ENCODE results near the gene C20orf202.
"Not testable (repeated sequence)": the region's sequence is repeated elsewhere in the genome, so short reads cannot be mapped to it uniquely, and the experiment has no call there.

The C20orf202 gene

GRCh38 chr20:1212607-1213396, 9.5 kb downstream of the C20orf202 start:
- no peaks in the 10 kb centered on the region for H3K27me3 Mint-ChIP-seq
- no peak overlapping the region for H3K27ac Mint-ChIP-seq
- H3K4me3 Mint-ChIP-seq = no peak overlapping the region
- no peaks in the 10 kb centered on the region for H3K36me3 Mint-ChIP-seq
- H3K9me3 Mint-ChIP-seq = no peaks in the 10 kb centered on the region
- peaks cover 37% of the 10 kb centered on the region for H3K4me1 Mint-ChIP-seq

DNA sequence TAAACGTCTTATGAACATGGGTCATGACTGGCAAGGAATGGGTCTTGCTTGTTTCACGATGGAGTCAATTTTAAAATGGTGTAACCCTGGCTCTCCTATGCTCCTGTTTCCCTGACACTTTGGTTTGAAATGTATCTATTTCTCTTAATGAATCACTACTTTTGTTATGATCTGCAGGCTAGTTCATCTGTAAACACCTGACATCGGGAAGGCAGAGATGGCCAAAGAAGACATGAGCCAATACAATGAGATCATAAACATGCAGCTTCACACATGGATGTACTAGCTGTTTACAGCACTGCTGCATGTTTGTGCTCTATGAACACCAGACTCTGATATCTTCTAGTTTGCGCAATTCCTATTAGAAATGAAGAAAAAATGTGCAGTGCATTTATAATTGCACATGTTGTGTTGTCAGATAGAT, 11.6 kb downstream of the C20orf202 start:
- peak overlapping the region; percentile 84 for H3K27ac Mint-ChIP-seq
- H3K9me3 Mint-ChIP-seq = no peaks in the 10 kb centered on the region
- H3K27me3 Mint-ChIP-seq = no peaks in the 10 kb centered on the region
- no peak overlapping the region for H3K4me3 Mint-ChIP-seq
- peaks cover 41% of the 10 kb centered on the region for H3K4me1 Mint-ChIP-seq
- H3K36me3 Mint-ChIP-seq = no peaks in the 10 kb centered on the region

GRCh38 chr20:1215386-1216170, 12.3 kb downstream of the C20orf202 start:
- no peaks in the 10 kb centered on the region for H3K9me3 Mint-ChIP-seq
- H3K27me3 Mint-ChIP-seq = no peaks in the 10 kb centered on the region
- H3K4me1 Mint-ChIP-seq = peaks cover 41% of the 10 kb centered on the region
- H3K27ac Mint-ChIP-seq = peak overlapping the region; percentile 84
- H3K4me3 Mint-ChIP-seq = peak overlapping the region; percentile 69
- no peaks in the 10 kb centered on the region for H3K36me3 Mint-ChIP-seq

- H3K36me3 Mint-ChIP-seq, H3K27me3 Mint-ChIP-seq, H3K9me3 Mint-ChIP-seq, H3K27ac Mint-ChIP-seq, H3K4me3 Mint-ChIP-seq: not testable (repeated sequence)
- H3K4me1 Mint-ChIP-seq = peaks cover 41% of the 10 kb centered on the region
Observed at GRCh38 chr20:1216527-1217427, 13.5 kb downstream of the C20orf202 start.

DNA sequence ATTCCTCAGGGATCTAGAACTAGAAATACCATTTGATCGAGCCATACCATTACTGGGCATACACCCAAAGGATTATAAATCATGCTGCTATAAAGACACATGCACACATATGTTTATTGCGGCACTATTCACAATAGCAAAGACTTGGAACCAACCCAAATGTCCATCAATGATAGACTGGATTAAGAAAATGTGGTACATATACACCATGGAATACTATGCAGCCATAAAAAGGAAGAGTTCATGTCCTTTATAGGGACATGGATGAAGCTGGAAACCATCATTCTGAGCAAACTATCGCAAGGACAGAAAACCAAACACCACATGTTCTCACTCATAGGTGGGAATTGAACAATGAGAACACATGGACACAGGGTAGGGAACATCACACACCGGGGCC, 19.5 kb downstream of the C20orf202 start:
- not testable (repeated sequence) for H3K36me3 Mint-ChIP-seq, H3K4me3 Mint-ChIP-seq

DNA sequence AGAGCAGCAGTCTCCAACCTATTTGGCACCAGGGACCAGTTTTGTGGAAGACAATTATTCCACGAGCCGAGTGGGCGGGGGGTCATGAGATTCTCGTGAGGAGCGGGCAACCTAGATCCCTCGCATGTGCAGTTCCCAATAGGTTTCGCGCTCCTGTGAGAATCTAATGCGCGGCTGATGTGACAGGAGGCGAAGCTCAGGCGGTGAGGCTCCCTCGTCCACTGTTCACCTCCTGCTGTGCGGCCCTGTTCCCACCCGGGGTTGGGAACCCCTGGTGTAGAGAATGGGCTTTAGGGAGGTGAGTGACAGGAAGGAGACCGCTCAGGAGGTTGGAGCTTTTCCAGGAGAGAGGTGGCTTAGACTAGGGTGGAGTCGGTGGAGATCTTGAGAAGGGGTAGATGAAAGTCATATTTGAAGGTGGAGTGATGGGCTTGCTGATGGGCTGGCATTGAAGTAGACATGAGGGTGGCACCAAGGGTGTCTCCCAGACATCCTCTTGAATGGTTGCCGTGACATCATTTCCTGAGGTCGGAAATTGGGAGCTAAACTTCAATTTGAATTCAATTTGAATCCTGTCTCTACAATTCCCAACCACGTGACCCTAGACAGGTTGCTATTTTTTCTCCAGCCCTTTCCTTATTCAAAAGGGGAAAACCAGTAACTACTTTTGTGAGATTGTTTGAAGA, 21.1 kb downstream of the C20orf202 start:
- peaks cover 1% of the 10 kb centered on the region for H3K27me3 Mint-ChIP-seq
- peaks cover 15% of the 10 kb centered on the region for H3K4me1 Mint-ChIP-seq
- peak overlapping the region; percentile 9 for H3K4me3 Mint-ChIP-seq
- no peaks in the 10 kb centered on the region for H3K9me3 Mint-ChIP-seq
- no peaks in the 10 kb centered on the region for H3K36me3 Mint-ChIP-seq
- peak overlapping the region; percentile 39 for H3K27ac Mint-ChIP-seq

More for the DNA sequence above, 19.5 kb downstream of the C20orf202 start:
- not testable (repeated sequence) for H3K27me3 Mint-ChIP-seq, H3K27ac Mint-ChIP-seq, H3K9me3 Mint-ChIP-seq
- peaks cover 19% of the 10 kb centered on the region for H3K4me1 Mint-ChIP-seq

DNA sequence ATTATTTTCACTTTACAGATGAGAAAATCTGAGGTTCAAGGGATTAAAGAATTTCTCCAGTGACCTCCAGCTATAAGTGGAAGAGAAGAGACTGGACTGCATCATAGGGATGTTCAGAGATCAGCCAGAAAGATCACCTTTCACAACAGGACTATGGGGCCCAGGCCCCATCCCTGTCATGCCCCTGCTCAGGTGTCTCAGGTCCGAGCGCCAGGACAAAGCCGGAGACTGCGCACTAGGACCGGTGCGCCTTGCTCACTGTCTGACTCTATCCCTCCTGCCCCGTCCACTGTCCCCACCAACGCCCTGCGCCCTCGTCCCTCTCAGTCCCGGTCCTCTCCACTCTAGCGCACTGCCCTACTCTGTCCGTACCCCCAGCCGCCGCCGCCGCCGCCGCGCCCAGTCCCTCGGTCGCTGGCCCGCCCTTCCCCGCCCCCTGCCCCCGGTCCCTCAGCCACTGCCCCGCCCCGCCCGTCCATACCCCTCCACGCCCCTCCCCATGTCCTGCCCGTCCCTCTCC, 22.1 kb downstream of the C20orf202 start:
- peak overlapping the region; percentile 67 for H3K4me3 Mint-ChIP-seq
- H3K27me3 Mint-ChIP-seq = peaks cover 1% of the 10 kb centered on the region
- no peaks in the 10 kb centered on the region for H3K36me3 Mint-ChIP-seq
- H3K27ac Mint-ChIP-seq = no peak overlapping the region
- H3K9me3 Mint-ChIP-seq = no peaks in the 10 kb centered on the region
- peaks cover 15% of the 10 kb centered on the region for H3K4me1 Mint-ChIP-seq

DNA sequence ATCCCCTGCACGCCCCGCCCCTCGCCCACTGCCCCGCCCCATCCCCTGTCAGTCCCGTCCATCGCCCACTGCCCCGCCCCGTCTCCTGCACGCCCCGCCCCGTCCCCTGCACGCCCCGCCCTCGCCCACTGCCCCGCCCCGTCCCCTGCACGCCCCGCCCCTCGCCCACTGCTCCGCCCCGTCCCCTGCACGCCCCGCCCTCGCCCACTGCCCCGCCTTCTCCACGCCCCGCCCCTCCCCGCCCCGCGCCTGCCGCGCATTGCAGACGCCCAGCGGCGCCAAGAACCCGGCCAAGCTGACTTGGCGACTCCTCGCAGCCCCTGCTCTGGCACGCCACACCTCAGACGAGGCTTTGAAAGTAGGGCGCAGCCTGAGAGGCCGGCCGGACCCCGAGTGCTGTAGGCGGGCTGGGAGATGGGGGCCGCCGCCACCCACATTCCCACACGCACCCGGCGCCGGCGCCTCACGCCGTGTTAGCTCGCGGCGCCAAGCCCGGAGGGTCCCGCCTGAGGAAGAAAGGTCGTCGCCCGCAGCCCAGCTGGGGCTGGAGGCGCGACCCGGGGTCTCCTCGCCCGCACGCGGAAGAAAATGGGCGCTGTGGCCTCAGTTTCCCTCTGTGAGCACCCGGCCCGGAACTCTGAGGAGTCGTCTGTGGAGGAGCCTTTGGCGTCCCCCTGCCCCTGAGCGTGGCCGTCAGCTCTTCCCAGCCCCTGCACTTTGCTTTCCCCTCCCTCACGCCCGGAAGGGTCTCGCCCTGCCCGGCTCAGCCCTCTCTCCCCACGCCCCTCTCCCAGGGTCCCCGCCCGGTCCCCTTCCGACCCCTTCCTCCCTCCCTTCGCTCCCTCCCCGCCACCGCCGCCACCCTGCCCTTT, 22.8 kb downstream of the C20orf202 start, which contains the start of gene RAD21L1:
RAD21L1 (plus strand) TSS at position 262 of the 872 bp plus-strand sequence. CDS start 2,410 bp downstream, outside the sequence.
- Mint-ChIP-seq H3K27me3 (peaks cover 1% of the 10 kb centered on the region), H3K36me3 (no peaks in the 10 kb centered on the region), H3K4me3 (peak within 1 kb of the TSS; percentile 86), H3K9me3 (no peaks in the 10 kb centered on the region), H3K27ac (no peak within 1 kb of the TSS), H3K4me1 (peaks cover 15% of the 10 kb centered on the region)

GRCh38 chr20:1229541-1229940, 26.3 kb downstream of the C20orf202 start:
- no peaks in the 10 kb centered on the region for H3K36me3 Mint-ChIP-seq
- H3K27me3 Mint-ChIP-seq = peaks cover 1% of the 10 kb centered on the region
- H3K4me3 Mint-ChIP-seq = no peak overlapping the region
- no peaks in the 10 kb centered on the region for H3K9me3 Mint-ChIP-seq
- H3K27ac Mint-ChIP-seq = no peak overlapping the region
- H3K4me1 Mint-ChIP-seq = peaks cover 16% of the 10 kb centered on the region

DNA sequence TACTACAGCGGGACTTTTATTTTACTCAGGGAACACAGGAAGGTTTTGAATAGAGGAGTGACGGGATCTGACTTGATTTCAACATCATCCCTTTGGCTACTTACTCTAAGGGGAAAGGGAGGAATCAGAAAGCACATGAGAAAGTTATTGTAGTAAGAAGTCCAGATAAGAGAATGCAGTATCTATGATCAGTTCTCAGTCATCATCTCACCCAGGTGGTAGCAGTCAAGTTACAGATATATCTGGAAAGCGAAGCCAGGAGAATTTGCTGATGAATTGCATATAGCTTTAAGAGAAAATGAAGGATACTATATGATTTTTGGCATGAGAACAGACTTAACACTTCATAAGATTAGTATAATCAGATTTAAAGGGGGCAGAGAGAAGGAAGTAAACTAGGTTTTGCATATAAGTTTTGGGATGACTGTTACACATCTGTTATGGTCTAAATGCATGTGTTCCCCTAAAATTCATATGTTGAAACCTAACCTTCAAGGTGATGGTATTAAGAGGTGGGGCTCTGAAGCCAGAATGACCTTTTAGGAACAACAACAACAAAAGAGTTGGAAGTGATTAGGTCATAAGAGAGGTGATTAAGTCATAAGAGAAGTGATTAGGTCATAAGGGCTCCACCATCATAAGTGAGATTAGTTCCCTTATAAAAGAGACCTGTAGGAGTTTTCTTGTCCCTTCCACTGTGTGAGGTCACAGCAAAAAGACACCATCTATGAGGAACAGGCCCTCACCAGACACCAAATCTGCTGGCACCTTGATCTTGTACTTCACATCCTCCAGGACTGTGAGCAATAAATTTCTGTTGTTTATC, 29.2 kb downstream of the C20orf202 start:
- H3K27me3 Mint-ChIP-seq = peaks cover 1% of the 10 kb centered on the region
- H3K4me1 Mint-ChIP-seq = peaks cover 5% of the 10 kb centered on the region
- no peak overlapping the region for H3K27ac Mint-ChIP-seq
- H3K4me3 Mint-ChIP-seq = no peak overlapping the region
- no peaks in the 10 kb centered on the region for H3K9me3 Mint-ChIP-seq
- H3K36me3 Mint-ChIP-seq = no peaks in the 10 kb centered on the region

GRCh38 chr20:1240549-1240948, 37.3 kb downstream of the C20orf202 start:
- no peaks in the 10 kb centered on the region for H3K27me3 Mint-ChIP-seq
- H3K36me3 Mint-ChIP-seq = no peaks in the 10 kb centered on the region
- H3K4me3 Mint-ChIP-seq = no peak overlapping the region
- H3K9me3 Mint-ChIP-seq = no peaks in the 10 kb centered on the region
- no peak overlapping the region for H3K27ac Mint-ChIP-seq
- H3K4me1 Mint-ChIP-seq = no peaks in the 10 kb centered on the region

DNA sequence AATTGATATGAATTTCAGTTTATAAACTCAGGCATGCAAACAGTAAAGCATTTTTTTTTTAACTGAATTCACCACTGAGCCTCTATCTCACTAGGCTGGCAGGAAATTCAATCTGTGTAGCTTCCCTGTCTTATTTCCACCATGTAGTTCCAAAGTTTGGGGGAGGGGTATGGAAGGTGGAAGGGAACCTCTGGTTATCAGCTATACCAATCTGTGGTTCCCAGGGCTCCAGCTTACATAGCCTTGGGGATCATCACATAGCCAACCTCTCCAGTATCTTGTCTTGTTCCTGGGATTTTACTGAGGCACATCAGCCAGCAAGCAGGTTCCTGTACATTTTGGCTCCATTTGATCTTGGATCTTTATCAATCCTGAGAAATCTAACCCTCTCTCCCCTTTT, 38.2 kb downstream of the C20orf202 start:
- H3K27me3 Mint-ChIP-seq = no peaks in the 10 kb centered on the region
- no peak overlapping the region for H3K4me3 Mint-ChIP-seq
- H3K36me3 Mint-ChIP-seq = no peaks in the 10 kb centered on the region
- no peaks in the 10 kb centered on the region for H3K9me3 Mint-ChIP-seq
- H3K4me1 Mint-ChIP-seq = no peaks in the 10 kb centered on the region
- H3K27ac Mint-ChIP-seq = no peak overlapping the region

DNA sequence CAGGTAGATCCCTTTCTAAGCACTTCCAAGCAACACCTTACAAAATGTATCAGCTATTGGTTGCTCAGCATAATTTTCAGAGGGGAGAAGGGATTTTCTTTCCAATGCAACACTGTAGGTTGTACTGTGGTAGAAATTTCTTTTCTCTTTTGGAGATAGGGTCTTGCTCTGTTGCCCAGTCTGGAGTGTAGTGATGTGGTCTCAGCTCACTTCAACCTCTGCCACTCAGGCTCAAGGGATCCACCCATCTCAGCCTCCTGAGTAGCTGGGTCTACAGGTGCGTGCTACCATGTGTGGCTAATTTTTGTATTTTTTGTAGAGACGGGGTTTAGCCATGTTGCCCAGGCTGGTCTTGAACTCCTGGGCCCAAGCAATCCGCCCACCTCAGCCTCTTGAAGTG, 38.8 kb downstream of the C20orf202 start:
- Mint-ChIP-seq H3K36me3 (no peaks in the 10 kb centered on the region), H3K9me3 (no peaks in the 10 kb centered on the region), H3K27ac (no peak overlapping the region), H3K4me3 (no peak overlapping the region), H3K4me1 (no peaks in the 10 kb centered on the region), H3K27me3 (no peaks in the 10 kb centered on the region)
